Caki2 (cell line): Measurements from ENCODE around the gene CCDC171. TPM values are rescaled to one million over a fixed set of nuclear protein-coding genes. Genes with fewer than 3 reads are reported as not detected.
"Not testable (repeated sequence)": the region's sequence is repeated elsewhere in the genome, so short reads cannot be mapped to it uniquely, and the experiment has no call there.

ENCODE experiments used
- DNase-seq: peaks from one replicate; pipeline ENCODE4 v3.0.0-alpha.2; 2015; ENCODE audit warnings: low read depth
- in situ Hi-C: cut with HindIII; loops from 2 replicates; pipeline ENCODE4 v1.10.0; 2016; ENCODE audit warnings: low sequenced_read_pairs, low pct_unique_long_range_greater_than_20kb, mixed read lengths
- total RNA-seq: library from RNA; depleted of rRNA; stranded (reverse); fragments of >200 nt; shearing (Covaris generic); gene quantifications from 2 replicates; pipeline ENCODE4 v1.2.3, GENCODE V29; 2014; ENCODE audit warnings: low replicate concordance

CCDC171 gene
- total RNA-seq, 1 experiment from 2014 or later: 0.47 TPM

- in situ Hi-C loops: no loop called here
Measured at GRCh38 chr9:15725953-15726352, 173.1 kb downstream of the CCDC171 start.

GRCh38 chr9:15729507-15729906 lies 176.7 kb downstream of the CCDC171 start:
- no peak for DNase-seq
- in situ Hi-C loops: no loop called here

More at GRCh38 chr9:15725953-15726352, 173.1 kb downstream of the CCDC171 start:
- DNase-seq: no peak

- in situ Hi-C loops: no loop called here
Measured at GRCh38 chr9:15735083-15735857, 182.4 kb downstream of the CCDC171 start.

GRCh38 chr9:15736569-15736968 lies 183.7 kb downstream of the CCDC171 start:
- in situ Hi-C loops: no loop called here
- DNase-seq: no peak

More at GRCh38 chr9:15735083-15735857, 182.4 kb downstream of the CCDC171 start:
- peak; percentile 14 for DNase-seq

- DNase-seq: no peak
Measured at GRCh38 chr9:15738011-15738410, 185.2 kb downstream of the CCDC171 start.

GRCh38 chr9:15741015-15741414 lies 188.2 kb downstream of the CCDC171 start:
- no peak for DNase-seq
- in situ Hi-C loops: no loop called here

More at GRCh38 chr9:15738011-15738410, 185.2 kb downstream of the CCDC171 start:
- in situ Hi-C loops: no loop called here

GRCh38 chr9:15743512-15743911 lies 190.7 kb downstream of the CCDC171 start:
- in situ Hi-C loops: no loop called here
- no peak for DNase-seq

- in situ Hi-C loops: no loop called here
- no peak for DNase-seq
Measured at GRCh38 chr9:15744196-15744595, 191.4 kb downstream of the CCDC171 start.

- in situ Hi-C loops: no loop called here
- DNase-seq: no peak
Measured at GRCh38 chr9:15746905-15747304, 194.1 kb downstream of the CCDC171 start.

- no peak for DNase-seq
- in situ Hi-C loops: no loop called here
Measured at GRCh38 chr9:15755660-15756059, 202.8 kb downstream of the CCDC171 start.

- in situ Hi-C loops: no loop called here
- DNase-seq: no peak
Measured at GRCh38 chr9:15761551-15761950, 208.7 kb downstream of the CCDC171 start.

GRCh38 chr9:15763371-15763770 lies 210.5 kb downstream of the CCDC171 start:
- no peak for DNase-seq
- in situ Hi-C loops: no loop called here

GRCh38 chr9:15764131-15764530 lies 211.3 kb downstream of the CCDC171 start:
- in situ Hi-C loops: no loop called here
- DNase-seq: no peak

- DNase-seq: no peak
- in situ Hi-C loops: no loop called here
Measured at GRCh38 chr9:15769547-15769946, 216.7 kb downstream of the CCDC171 start.

- in situ Hi-C loops: no loop called here
- DNase-seq: no peak
Measured at GRCh38 chr9:15778861-15779260, 226.0 kb downstream of the CCDC171 start.

- in situ Hi-C loops: no loop called here
- no peak for DNase-seq
Measured at GRCh38 chr9:15782106-15782505, 229.3 kb downstream of the CCDC171 start.

- in situ Hi-C loops: no loop called here
Measured at GRCh38 chr9:15785584-15785983, 232.7 kb downstream of the CCDC171 start.

GRCh38 chr9:15786616-15787015 lies 233.8 kb downstream of the CCDC171 start:
- in situ Hi-C loops: no loop called here
- no peak for DNase-seq

More at GRCh38 chr9:15785584-15785983, 232.7 kb downstream of the CCDC171 start:
- DNase-seq: no peak

- in situ Hi-C loops, DNase-seq: not testable (repeated sequence)
Measured at GRCh38 chr9:15810219-15810899, 257.5 kb downstream of the CCDC171 start.
